Coronary artery (tissue), 2 donors: ENCODE results near the gene ACTR3C.

Experiments
- DNase-seq: peaks from one replicate; pipeline ENCODE4 v3.0.0-alpha.2; 2017; ENCODE audit warnings: low spot score
- H3K27ac ChIP-seq, 2 donors: fragments of 200-600 bp; sonication (generic); one replicate each; pipeline ENCODE4 v1.5.1; 2016 to 2019
- H3K4me3 ChIP-seq: fragments of 200-600 bp; sonication (generic); 2 replicates; pipeline ENCODE4 v1.5.1; 2016; ENCODE audit warnings: mild to moderate bottlenecking, moderate library complexity
- TF ChIP-seq, protein P1 (sequence below): fragments of 200-600 bp; sonication (generic); IDR thresholded peaks from one replicate; pipeline ENCODE4 v1.5.1; 2019; ENCODE audit warnings: antibody characterized with exemption

ACTR3C gene

GRCh38 chr7:150335108-150335773 lies 11.9 kb upstream of the ACTR3C start:
- no peak overlapping the region for H3K4me3 ChIP-seq
- peak overlapping the region in 1 of 2 donors; percentile 33 for H3K27ac ChIP-seq

GRCh38 chr7:150334108-150334507 lies 10.8 kb upstream of the ACTR3C start:
- no peak for DNase-seq
- TF ChIP-seq, protein P1, sequence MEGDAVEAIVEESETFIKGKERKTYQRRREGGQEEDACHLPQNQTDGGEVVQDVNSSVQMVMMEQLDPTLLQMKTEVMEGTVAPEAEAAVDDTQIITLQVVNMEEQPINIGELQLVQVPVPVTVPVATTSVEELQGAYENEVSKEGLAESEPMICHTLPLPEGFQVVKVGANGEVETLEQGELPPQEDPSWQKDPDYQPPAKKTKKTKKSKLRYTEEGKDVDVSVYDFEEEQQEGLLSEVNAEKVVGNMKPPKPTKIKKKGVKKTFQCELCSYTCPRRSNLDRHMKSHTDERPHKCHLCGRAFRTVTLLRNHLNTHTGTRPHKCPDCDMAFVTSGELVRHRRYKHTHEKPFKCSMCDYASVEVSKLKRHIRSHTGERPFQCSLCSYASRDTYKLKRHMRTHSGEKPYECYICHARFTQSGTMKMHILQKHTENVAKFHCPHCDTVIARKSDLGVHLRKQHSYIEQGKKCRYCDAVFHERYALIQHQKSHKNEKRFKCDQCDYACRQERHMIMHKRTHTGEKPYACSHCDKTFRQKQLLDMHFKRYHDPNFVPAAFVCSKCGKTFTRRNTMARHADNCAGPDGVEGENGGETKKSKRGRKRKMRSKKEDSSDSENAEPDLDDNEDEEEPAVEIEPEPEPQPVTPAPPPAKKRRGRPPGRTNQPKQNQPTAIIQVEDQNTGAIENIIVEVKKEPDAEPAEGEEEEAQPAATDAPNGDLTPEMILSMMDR = no peak
- Histone ChIP-seq H3K27ac (no peak overlapping the region), H3K4me3 (no peak overlapping the region)

More at GRCh38 chr7:150335108-150335773, 11.9 kb upstream of the ACTR3C start:
- DNase-seq = no peak
- TF ChIP-seq, protein P1 = no peak

DNA sequence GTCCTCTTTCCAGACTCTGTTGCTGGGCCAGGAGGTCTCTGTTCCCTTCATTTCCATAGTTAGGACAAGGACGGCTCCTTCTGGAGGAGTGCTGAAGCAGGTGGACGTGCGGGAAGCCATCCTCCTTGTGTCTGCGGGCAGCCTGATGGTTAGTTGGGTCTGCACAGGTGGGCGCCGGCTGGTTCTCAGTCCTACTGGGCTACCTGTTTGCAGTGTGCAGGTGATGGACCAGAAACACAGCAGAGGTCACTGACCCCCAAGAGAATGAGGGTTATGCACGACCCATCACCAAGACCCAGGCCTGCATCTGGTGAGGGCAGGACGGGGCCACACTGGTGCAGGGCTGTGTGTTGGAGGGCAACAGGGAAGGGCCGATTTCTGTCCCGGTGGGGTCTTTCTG lies 10.3 kb upstream of the ACTR3C start:
- DNase-seq = no peak
- Histone ChIP-seq H3K27ac (no peak overlapping the region), H3K4me3 (no peak overlapping the region)
- TF ChIP-seq, protein P1 = no peak

GRCh38 chr7:150332852-150333635 lies 9.7 kb upstream of the ACTR3C start:
- TF ChIP-seq, protein P1 = no peak
- no peak overlapping the region for H3K4me3 ChIP-seq
- H3K27ac ChIP-seq = no peak overlapping the region
- no peak for DNase-seq

- no peak overlapping the region for H3K27ac ChIP-seq
- no peak for DNase-seq
- H3K4me3 ChIP-seq = no peak overlapping the region
- TF ChIP-seq, protein P1 = no peak
Observed at GRCh38 chr7:150330211-150330885, 7.0 kb upstream of the ACTR3C start.

GRCh38 chr7:150329331-150330120 lies 6.2 kb upstream of the ACTR3C start:
- Histone ChIP-seq H3K4me3 (no peak overlapping the region), H3K27ac (no peak overlapping the region)
- TF ChIP-seq, protein P1 = no peak
- no peak for DNase-seq
